A549 (cell line): ENCODE measurements around the gene SLC10A3. TPM values are rescaled to one million over a fixed set of nuclear protein-coding genes. Genes with fewer than 3 reads are reported as not detected.
A peak's percentile ranks its signal among the peaks of the same experiment; 100 is the strongest.

ENCODE experiments used
- BCL3 ChIP-seq: fragments of >200 bp; sonication (Bioruptor Twin); formaldehyde crosslinking; IDR thresholded peaks from 3 replicates; pipeline ENCODE4 v1.6.1; 2016
- BHLHE40 ChIP-seq: IDR thresholded peaks from 2 replicates; pipeline ENCODE4 v1.6.1; 2012; ENCODE audit warnings: low read depth, low read length, inconsistent platforms
- CBX2 ChIP-seq: fragments of 200-600 bp; sonication (generic); IDR thresholded peaks from 2 replicates; pipeline ENCODE4 v1.6.1; 2016; ENCODE audit warnings: low read depth, mild to moderate bottlenecking, borderline replicate concordance
- CBX8 ChIP-seq: fragments of 200-600 bp; sonication (generic); IDR thresholded peaks from 2 replicates; pipeline ENCODE4 v1.6.1; 2016
- E2F6 ChIP-seq: IDR thresholded peaks from 2 replicates; pipeline ENCODE4 v1.6.1; 2012; ENCODE audit warnings: low read depth, borderline replicate concordance
- EHMT2 ChIP-seq: fragments of 200-600 bp; sonication (generic); IDR thresholded peaks from 2 replicates; pipeline ENCODE4 v1.6.1; 2016; ENCODE audit warnings: antibody characterized with exemption, low read depth, mild to moderate bottlenecking, moderate library complexity
- EP300 ChIP-seq, 2 experiments: fragments of >200 bp; sonication (Bioruptor Twin); formaldehyde crosslinking; IDR thresholded peaks; 2 replicates in 1 of 2; 3 replicates in 1 of 2; pipeline ENCODE4 v1.6.1; 2016 to 2017
- ESRRA ChIP-seq: fragments of 150-350 bp; IDR thresholded peaks from 2 replicates; pipeline ENCODE4 v1.6.1; 2014; ENCODE audit warnings: mild to moderate bottlenecking, low read length, borderline replicate concordance
- FOSB ChIP-seq: fragments of 250-450 bp; sonication (Bioruptor Pico); IDR thresholded peaks from 2 replicates; pipeline ENCODE4 v1.5.0; 2020; ENCODE audit warnings: mild to moderate bottlenecking, moderate library complexity
- FOSL2 ChIP-seq, 2 experiments: fragments of 450-650 bp in 1 of 2; fragments of >200 bp in 1 of 2; sonication (Bioruptor Twin) in 1 of 2; formaldehyde crosslinking; IDR thresholded peaks; 2 replicates each; pipeline versions ENCODE4 v1.5.0 to v1.6.1; 2016 to 2020; ENCODE audit warnings: mild to moderate bottlenecking in 1 of 2, moderate library complexity in 1 of 2
- FOXS1 ChIP-seq: fragments of 250-450 bp; sonication (Bioruptor Pico); IDR thresholded peaks from 2 replicates; pipeline ENCODE4 v1.5.0; 2020; ENCODE audit warnings: mild to moderate bottlenecking, moderate library complexity
- GATA3 ChIP-seq: IDR thresholded peaks from 2 replicates; pipeline ENCODE4 v1.6.1; 2012; ENCODE audit warnings: borderline replicate concordance
- HDAC2 ChIP-seq: fragments of 200-600 bp; sonication (generic); IDR thresholded peaks from 2 replicates; pipeline ENCODE4 v1.6.1; 2016
- HOXA7 ChIP-seq: fragments of 250-450 bp; sonication (Bioruptor Pico); IDR thresholded peaks from 2 replicates; pipeline ENCODE4 v1.5.0; 2020; ENCODE audit warnings: mild to moderate bottlenecking, moderate library complexity
- HOXB5 ChIP-seq: fragments of 250-450 bp; sonication (Bioruptor Pico); IDR thresholded peaks from 2 replicates; pipeline ENCODE4 v1.5.0; 2020; ENCODE audit warnings: mild to moderate bottlenecking, moderate library complexity
- MAFK ChIP-seq: fragments of 450-650 bp; IDR thresholded peaks from 2 replicates; pipeline ENCODE4 v1.6.1; 2014; ENCODE audit not compliant: partially characterized antibody
- MAZ ChIP-seq: fragments of 150-350 bp; IDR thresholded peaks from 2 replicates; pipeline ENCODE4 v1.6.1; 2014; ENCODE audit warnings: antibody characterized with exemption, low read depth, low read length, borderline replicate concordance
- MYC ChIP-seq: IDR thresholded peaks from 2 replicates; pipeline ENCODE4 v1.6.1; 2012; ENCODE audit warnings: mild to moderate bottlenecking, inconsistent platforms, low read length, improper control_type of control experiment, borderline replicate concordance
- NFE2L2 ChIP-seq: fragments of 150-350 bp; conservative IDR thresholded peaks from 2 replicates; pipeline ENCODE4 v1.6.1; 2014; ENCODE audit warnings: low read length
- POLR2AphosphoS2 ChIP-seq: conservative IDR thresholded peaks from 2 replicates; pipeline ENCODE4 v1.6.1; 2012; ENCODE audit warnings: low read length, improper control_type of control experiment, inconsistent platforms
- RAD21 ChIP-seq, 2 experiments: fragments of >200 bp in 1 of 2; sonication (Bioruptor Twin) in 1 of 2; formaldehyde crosslinking in 1 of 2; IDR thresholded peaks in 1 of 2; conservative IDR thresholded peaks in 1 of 2; 2 replicates in 1 of 2; 3 replicates in 1 of 2; pipeline ENCODE4 v1.6.1; 2012 to 2018; ENCODE audit warnings: inconsistent platforms in 1 of 2
- RARB ChIP-seq: fragments of 250-450 bp; sonication (Bioruptor Pico); IDR thresholded peaks from 2 replicates; pipeline ENCODE4 v1.8.0; 2021; ENCODE audit warnings: mild to moderate bottlenecking, moderate library complexity
- RCOR1 ChIP-seq: fragments of 150-350 bp; IDR thresholded peaks from 2 replicates; pipeline ENCODE4 v1.6.1; 2014; ENCODE audit warnings: antibody characterized with exemption, low read length, low read depth
- REST ChIP-seq: fragments of 200-600 bp; sonication (generic); IDR thresholded peaks from 2 replicates; pipeline ENCODE4 v1.6.1; 2016; ENCODE audit warnings: antibody characterized with exemption, mild to moderate bottlenecking, moderate library complexity
- RNF2 ChIP-seq: fragments of 200-600 bp; sonication (generic); IDR thresholded peaks from 2 replicates; pipeline ENCODE4 v1.6.1; 2016; ENCODE audit warnings: low read depth, mild to moderate bottlenecking, antibody characterized with exemption, moderate library complexity, borderline replicate concordance
- SMC3 ChIP-seq: fragments of >200 bp; sonication (Bioruptor Twin); formaldehyde crosslinking; IDR thresholded peaks from 3 replicates; pipeline ENCODE4 v1.6.1; 2018; ENCODE audit warnings: inconsistent platforms
- SREBF2 ChIP-seq: fragments of 450-650 bp; IDR thresholded peaks from 2 replicates; pipeline ENCODE4 v1.6.1; 2014; ENCODE audit warnings: mild to moderate bottlenecking, moderate library complexity
- TP53 ChIP-seq: fragments of 250-450 bp; sonication (Bioruptor Pico); IDR thresholded peaks from 2 replicates; pipeline ENCODE4 v1.5.0; 2021; ENCODE audit warnings: mild to moderate bottlenecking, moderate library complexity
- ZFP36 ChIP-seq: fragments of 450-650 bp; IDR thresholded peaks from 2 replicates; pipeline ENCODE4 v1.6.1; 2014; ENCODE audit warnings: borderline replicate concordance; ENCODE audit not compliant: partially characterized antibody
- ZNF302 ChIP-seq: fragments of 250-450 bp; sonication (Bioruptor Pico); IDR thresholded peaks from 2 replicates; pipeline ENCODE4 v1.9.0; 2021; ENCODE audit warnings: inconsistent platforms, mild to moderate bottlenecking, moderate library complexity
- polyA plus RNA-seq, 4 experiments: library from polyadenylated mRNA; depleted of rRNA in 3 of 4; stranded (reverse); fragments of >200 nt; fragmentation: RNase III in 1 of 4; extraction: RNeasy Plus Mini Kit Qiagen cat#74134 plus additional on column Dnase treatment in 1 of 4; gene quantifications; 2 replicates in 3 of 4; 3 replicates in 1 of 4; pipeline ENCODE4 v1.2.3, GENCODE V29; 2011 to 2017
- TF ChIP-seq, protein P1 (sequence below): fragments of 150-350 bp; IDR thresholded peaks from 2 replicates; pipeline ENCODE4 v1.6.1; 2014; ENCODE audit warnings: low read depth, mild to moderate bottlenecking, low read length
- TF ChIP-seq, protein P2 (sequence below): IDR thresholded peaks from 2 replicates; pipeline ENCODE4 v1.6.1; 2012
- TF ChIP-seq, protein P3 (sequence below): fragments of 250-450 bp; sonication (Bioruptor Pico); IDR thresholded peaks from 2 replicates; pipeline ENCODE4 v1.5.0; 2021; ENCODE audit warnings: mild to moderate bottlenecking, moderate library complexity, borderline replicate concordance
- TF ChIP-seq, protein P4 (sequence below): fragments of >200 bp; sonication (Bioruptor Twin); formaldehyde crosslinking; IDR thresholded peaks from 2 replicates; pipeline ENCODE4 v1.6.1; 2016

Gene SLC10A3
- polyA plus RNA-seq, 2 of the 4 experiments (the other 2 are of a cell fraction), result 9.0 to 21.7 TPM

DNA sequence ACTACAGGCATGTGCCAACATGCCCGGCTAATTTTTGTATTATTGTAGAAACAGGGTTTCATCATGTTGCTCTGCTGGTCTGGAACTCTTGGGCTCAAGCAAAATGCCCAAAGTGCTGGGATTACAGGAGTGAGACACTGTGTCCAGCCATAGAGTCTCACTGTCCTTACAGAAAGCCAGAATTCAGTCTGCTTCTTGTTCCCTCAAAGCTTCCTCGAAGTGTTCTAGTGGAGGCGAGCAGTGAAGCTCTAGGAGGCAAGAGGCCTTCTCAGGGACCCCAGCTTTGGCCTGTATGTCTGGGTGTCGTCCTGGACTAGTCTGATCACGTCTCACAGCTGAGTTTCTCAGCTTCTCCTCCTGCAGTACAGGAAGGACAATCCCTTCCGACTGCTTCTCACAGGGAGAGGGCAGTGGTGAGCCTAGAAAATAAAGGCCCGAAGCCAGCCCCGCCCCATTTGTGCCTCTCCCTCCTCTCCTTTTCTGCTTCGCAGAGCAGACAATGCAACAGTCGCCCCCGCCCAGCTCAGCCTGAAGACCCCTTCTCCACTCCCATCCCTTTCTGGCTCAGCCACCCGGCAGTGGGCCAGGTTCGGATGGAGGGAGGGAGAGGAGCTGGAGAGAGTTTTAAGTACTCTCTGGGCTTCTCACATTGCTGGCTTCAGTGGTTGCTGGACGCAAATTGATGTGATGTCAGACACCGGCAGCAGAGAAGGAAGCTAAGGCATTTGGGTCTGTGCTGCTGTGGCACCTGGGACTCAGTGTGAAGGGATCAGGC is 36.7 kb upstream of the SLC10A3 start (continued):
- TF ChIP-seq HOXA7 (CRISPR knock-in tag), result peak; percentile 87
- TF ChIP-seq, protein P1, sequence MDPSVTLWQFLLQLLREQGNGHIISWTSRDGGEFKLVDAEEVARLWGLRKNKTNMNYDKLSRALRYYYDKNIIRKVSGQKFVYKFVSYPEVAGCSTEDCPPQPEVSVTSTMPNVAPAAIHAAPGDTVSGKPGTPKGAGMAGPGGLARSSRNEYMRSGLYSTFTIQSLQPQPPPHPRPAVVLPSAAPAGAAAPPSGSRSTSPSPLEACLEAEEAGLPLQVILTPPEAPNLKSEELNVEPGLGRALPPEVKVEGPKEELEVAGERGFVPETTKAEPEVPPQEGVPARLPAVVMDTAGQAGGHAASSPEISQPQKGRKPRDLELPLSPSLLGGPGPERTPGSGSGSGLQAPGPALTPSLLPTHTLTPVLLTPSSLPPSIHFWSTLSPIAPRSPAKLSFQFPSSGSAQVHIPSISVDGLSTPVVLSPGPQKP, result no peak
- TF ChIP-seq, protein P2, sequence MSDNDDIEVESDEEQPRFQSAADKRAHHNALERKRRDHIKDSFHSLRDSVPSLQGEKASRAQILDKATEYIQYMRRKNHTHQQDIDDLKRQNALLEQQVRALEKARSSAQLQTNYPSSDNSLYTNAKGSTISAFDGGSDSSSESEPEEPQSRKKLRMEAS, result peak; percentile 56; the same call in 1 of the 2 replicates
- no peak for TF ChIP-seq BCL3
- no peak for TF ChIP-seq CBX2
- TF ChIP-seq NFE2L2, result no peak
- no peak for TF ChIP-seq RNF2
- TF ChIP-seq FOSB (CRISPR knock-in tag), result peak; percentile 78
- peak; percentile 35 to 37; a peak in 4 of 5 replicates for TF ChIP-seq RAD21 (conservative IDR thresholded peaks at IDR 0.05 in 1 of 2, IDR thresholded peaks at IDR 0.05 in 1 of 2)
- no peak for TF ChIP-seq EP300 (IDR thresholded peaks at IDR 0.05)
- no peak for TF ChIP-seq ESRRA
- TF ChIP-seq, protein P3, sequence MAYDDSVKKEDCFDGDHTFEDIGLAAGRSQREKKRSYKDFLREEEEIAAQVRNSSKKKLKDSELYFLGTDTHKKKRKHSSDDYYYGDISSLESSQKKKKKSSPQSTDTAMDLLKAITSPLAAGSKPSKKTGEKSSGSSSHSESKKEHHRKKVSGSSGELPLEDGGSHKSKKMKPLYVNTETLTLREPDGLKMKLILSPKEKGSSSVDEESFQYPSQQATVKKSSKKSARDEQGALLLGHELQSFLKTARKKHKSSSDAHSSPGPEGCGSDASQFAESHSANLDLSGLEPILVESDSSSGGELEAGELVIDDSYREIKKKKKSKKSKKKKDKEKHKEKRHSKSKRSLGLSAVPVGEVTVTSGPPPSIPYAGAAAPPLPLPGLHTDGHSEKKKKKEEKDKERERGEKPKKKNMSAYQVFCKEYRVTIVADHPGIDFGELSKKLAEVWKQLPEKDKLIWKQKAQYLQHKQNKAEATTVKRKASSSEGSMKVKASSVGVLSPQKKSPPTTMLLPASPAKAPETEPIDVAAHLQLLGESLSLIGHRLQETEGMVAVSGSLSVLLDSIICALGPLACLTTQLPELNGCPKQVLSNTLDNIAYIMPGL, result no peak
- TF ChIP-seq POLR2AphosphoS2, result peak; percentile 95
- no peak for TF ChIP-seq CBX8
- TF ChIP-seq HDAC2, result no peak
- TF ChIP-seq E2F6, result no peak
- TF ChIP-seq, protein P4, sequence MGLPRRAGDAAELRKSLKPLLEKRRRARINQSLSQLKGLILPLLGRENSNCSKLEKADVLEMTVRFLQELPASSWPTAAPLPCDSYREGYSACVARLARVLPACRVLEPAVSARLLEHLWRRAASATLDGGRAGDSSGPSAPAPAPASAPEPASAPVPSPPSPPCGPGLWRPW, result no peak
- TF ChIP-seq REST, result no peak
- TF ChIP-seq SMC3, result peak; percentile 28; the same call in 2 of the 3 replicates
- no peak for TF ChIP-seq HOXB5
- TF ChIP-seq BHLHE40, result no peak
- no peak for TF ChIP-seq MAZ
- no peak for TF ChIP-seq MYC
- TF ChIP-seq FOXS1 (CRISPR knock-in tag), result no peak
- no peak for TF ChIP-seq SREBF2
- TF ChIP-seq FOSL2 (IDR thresholded peaks at IDR 0.05), result no peak
- TF ChIP-seq FOSL2 (CRISPR knock-in tag; IDR thresholded peaks at IDR 0.05), result no peak
- TF ChIP-seq RCOR1, result no peak
- TF ChIP-seq ZFP36, result no peak
- no peak for TF ChIP-seq MAFK
- no peak for TF ChIP-seq EHMT2
- no peak for TF ChIP-seq RARB
- peak; percentile 58 for TF ChIP-seq GATA3
- TF ChIP-seq TP53 (CRISPR knock-in tag), result peak; percentile 86
- no peak for TF ChIP-seq ZNF302 (CRISPR knock-in tag)
